Measurements from ENCODE around the gene STK11. TPM values are rescaled to one million over a fixed set of nuclear protein-coding genes. Genes with fewer than 3 reads are reported as not detected.
A peak's percentile ranks its signal among the peaks of the same experiment; 100 is the strongest.

Gene STK11
- total RNA-seq, 2 donors from 2014 or later, result 71.8 to 91.8 TPM

DNA sequence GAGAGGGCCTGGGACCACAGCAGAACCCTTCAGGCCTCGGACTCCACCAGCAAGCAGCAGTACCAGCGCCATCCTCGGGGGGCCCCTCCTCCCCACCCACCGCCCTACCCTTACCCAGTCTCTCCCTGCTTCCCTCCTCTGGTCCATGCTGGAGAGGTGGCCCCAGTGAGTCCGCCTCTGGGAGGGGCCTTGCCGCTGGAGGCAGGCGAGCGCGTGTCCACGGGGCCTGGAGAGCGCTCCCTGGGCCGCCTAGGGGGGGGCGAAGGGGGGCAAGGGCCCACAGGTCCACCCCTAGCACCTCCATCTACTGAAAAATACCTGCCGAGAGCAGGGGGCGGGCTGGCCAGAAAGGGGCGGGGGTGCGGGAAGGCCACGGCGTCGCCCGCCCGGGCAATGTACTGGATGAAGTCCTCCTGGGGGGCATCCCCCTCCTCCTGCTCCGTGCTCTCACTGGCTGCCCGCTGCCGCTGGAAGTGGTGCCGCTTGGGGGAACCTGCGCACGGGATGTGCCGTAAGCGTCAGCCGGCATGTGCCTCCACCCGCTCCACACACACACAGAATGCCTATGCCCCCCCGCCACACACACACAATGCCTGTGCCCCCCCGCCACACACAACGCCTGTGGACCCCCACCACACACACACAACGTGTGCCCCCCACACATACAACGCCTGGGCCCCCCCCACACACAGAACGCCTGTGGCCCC lies 25.4 kb downstream of the STK11 start:
- intact Hi-C loops (cut with DNase I, micrococcal nuclease), result no loop called here
- ATAC-seq (no peak), DNase-seq (no peak)

DNA sequence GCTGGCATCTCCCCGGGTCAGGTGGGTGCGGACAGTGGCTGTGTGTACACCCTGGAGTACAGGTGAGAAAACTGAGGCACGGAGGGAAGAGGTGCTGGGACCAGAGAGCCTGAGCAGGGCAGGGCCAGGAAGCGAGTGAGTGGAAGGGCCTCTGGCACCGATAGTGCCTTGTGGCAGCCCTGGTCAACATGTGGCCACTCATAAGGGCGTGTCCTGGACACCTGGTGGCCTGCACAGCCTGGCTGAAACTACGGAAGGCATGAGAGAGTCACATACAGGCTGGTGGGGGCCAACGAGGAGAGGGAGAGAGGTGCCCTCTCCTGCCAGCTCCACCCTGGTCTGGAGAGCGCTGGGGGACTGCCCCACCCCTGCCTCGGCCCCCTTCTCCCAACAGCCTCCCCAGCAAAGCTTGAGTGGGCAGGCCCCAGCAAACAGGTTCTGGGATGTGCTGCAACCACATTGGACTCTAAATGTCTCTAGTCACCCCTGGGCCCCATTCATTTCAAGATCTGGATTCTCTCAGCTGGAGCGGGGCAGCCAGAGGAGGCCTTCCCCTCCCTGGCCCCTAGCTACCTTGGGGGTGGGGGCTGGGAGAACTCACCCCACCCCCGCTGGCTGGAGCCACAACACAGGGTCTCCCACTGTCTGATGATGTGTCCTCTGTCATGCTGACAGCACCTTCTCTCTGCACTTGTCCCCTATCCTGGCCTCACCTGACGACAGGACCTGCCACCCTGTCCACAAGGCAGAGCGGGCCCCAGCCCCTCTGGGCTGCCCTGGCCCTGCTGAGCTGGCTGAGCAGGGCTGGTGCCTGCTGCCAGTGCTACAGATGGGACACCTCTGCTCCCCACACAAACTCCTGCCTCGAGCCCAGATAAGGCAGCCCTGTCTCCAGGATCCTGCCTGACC lies 26.4 kb downstream of the STK11 start:
- intact Hi-C loops (cut with DNase I, micrococcal nuclease), result no loop called here

DNA sequence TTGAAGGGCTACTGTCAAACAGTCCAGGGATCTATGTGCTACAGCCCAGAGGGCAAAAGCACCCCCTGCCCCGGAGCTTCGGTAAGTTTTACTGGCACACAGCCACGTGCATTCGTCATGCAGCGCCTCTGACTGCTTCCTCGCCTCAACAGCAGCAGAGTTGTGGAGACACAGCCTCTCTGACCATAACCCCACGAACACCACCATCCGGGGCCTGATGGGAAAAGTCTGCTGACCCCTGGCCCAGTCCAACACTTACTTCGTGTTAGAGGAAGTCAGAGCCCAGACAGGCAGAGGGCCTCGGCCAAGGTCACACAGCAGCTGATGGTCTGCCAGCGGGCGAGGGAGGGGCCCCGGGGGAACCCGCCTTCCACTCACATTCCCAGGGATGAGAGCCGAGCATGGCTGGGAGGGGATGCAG lies 27.1 kb downstream of the STK11 start:
- intact Hi-C loops (cut with DNase I, micrococcal nuclease), result no loop called here
- DNase-seq, result peak in 1 of 2 donors; percentile 49
- peak; percentile 33 for ATAC-seq

More for the DNA sequence above, 26.4 kb downstream of the STK11 start:
- ATAC-seq (peak; percentile 49), DNase-seq (no peak)

DNA sequence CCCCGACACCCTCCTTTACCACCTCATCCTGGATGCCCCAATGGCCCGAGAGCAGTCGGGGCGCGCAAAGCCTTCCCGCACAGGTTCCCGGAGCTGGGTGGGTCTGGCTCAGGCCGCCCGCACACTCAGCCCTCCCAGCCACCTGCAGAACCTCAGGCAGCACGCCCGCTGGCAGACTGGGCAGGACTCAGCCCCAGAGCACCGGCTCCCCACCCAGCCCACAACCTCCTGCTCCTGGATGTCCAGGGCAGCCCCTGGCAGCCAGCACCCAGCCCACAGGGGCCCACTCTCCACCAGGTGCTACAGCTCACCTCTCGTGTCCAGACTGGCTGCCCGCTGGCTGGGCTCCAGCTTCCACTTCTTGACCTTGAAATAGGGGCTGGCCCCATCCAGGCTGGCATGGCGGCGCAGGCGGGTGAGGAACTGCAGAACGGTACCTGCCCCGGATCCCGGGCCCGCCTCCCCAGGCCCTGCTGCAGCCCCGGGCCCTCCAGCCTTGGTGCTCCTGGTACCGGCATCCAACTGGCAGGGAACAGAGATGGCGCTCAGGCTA lies 27.6 kb downstream of the STK11 start:
- intact Hi-C loops (cut with DNase I, micrococcal nuclease), result no loop called here
- DNase-seq (no peak), ATAC-seq (peak; percentile 33)

- no peak for DNase-seq
- intact Hi-C loops (cut with DNase I, micrococcal nuclease), result no loop called here
- no peak for ATAC-seq
Measured at GRCh38 chr19:1234051-1234954, 28.7 kb downstream of the STK11 start.

DNA sequence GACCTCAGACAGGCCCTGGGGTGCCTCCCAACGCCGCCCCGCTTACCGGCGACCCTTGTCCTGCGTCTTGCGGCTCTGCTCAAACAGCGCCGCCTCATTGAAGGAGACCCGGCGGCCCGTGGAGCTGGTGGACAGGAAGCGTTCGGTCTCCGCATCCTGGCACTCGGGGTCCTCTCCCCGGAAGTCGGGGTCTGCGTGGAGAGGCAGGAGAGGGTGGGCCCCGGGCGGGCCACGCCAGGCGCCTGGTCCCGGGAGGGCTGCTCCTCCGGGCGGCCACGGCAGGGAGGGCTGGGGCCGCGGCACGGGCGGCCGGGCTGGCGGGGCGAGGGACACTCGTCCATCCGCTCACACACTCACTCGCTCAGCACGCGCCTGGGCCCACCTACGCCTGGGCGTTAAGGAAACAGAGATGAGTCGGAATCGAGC lies 29.4 kb downstream of the STK11 start:
- DNase-seq, result no peak
- intact Hi-C loops (cut with DNase I, micrococcal nuclease), result no loop called here
- no peak for ATAC-seq

DNA sequence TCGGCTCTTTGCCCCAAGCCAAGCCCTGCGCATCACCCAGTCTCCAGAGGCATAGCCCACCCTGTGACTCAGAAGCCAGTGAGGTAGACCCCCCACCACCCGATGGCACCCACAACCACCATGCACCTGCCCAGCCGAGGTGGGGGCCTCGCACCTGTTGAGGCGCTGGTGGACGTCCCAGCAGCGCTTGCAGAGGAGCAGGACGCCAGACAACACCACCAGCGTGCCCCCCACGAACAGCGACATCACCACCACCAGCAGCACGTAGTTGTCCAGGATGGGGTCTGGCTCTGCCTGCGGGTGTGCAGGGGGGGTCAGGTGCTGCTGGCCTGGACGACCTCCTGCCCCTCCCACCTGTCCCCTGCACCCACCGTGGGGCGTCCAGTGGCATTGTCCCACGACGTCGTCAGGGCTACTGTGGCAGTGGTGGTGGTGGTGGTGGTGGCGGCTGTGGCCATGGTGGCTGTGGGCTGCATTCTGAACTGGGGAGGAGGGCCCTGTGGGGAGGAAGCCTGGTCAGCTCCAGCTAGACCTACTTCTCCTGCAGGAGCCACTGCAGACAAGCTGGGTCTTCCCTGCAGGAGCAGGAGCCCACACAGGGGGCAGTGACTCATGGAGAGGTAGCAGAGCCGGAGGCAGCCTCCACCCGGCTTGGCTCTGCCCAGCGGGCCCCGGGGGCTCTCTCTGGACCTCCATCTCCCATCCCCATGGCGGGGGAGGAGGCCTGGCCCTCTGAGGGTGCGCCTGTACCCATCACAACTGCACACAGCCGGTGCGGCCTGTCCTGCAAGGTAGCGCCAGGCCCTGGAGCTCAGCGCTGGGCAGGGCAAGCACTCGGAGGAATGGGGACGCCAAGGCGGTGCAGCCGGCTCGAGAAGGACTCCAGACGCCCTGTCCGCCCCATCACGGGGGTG lies 30.3 kb downstream of the STK11 start:
- intact Hi-C loops (cut with DNase I, micrococcal nuclease), result no loop called here
- DNase-seq, result no peak
- ATAC-seq, result no peak

DNA sequence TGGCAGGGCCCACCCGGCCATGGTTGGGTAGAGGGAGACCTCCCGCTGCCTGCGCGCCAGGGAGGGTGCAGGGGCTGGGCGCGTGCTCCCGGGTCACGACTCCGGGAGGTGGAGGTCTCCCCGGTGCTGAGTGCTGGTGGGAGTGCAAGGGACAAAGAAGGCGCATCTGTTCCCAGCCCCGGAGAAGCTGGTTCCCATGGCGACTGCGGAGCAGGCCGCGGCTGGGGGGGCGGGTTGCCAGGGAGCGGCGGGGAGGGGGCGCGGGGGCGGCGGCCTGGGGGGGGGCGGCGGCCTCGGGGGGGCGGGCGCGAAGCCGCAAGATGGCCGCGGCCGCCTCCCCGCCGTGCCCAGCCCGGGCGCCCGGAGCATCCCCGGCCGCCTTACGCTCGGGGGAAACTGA lies 31.0 kb downstream of the STK11 start:
- DNase-seq (no peak), ATAC-seq (no peak)
- intact Hi-C loops (cut with DNase I, micrococcal nuclease), result no loop called here

DNA sequence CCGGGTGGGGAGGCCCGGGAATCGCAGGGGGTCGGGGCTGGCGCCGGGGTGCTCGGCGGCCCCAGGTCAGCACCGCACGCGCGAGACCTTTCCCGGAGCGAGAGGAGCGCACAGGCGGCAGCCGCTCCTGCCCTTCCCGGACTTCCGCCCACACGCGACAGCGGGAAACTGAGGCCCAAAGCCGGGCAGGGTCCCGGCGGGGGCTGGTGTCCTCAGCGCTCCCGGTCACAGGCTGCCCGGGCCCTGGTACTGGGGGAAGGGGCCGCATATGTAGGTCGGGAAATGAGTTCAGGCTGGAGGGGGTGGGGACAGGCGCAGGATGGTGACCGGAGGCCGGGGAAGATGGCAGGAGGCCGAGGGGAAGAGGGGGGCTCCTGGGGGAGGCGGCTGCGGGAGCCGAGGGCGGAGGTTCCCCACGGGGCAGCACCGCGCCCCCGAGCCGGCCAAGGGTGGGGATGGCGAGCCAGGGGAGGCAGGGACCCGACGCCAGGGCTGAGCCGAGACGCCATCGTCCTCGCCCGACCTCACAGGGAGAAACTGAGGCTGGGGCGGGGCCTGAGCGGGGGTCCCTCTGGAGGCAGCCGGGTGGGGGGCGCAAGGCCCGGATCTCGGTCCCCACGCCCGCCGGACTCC lies 31.6 kb downstream of the STK11 start:
- intact Hi-C loops (cut with DNase I, micrococcal nuclease), result no loop called here
- DNase-seq (no peak), ATAC-seq (no peak)

DNA sequence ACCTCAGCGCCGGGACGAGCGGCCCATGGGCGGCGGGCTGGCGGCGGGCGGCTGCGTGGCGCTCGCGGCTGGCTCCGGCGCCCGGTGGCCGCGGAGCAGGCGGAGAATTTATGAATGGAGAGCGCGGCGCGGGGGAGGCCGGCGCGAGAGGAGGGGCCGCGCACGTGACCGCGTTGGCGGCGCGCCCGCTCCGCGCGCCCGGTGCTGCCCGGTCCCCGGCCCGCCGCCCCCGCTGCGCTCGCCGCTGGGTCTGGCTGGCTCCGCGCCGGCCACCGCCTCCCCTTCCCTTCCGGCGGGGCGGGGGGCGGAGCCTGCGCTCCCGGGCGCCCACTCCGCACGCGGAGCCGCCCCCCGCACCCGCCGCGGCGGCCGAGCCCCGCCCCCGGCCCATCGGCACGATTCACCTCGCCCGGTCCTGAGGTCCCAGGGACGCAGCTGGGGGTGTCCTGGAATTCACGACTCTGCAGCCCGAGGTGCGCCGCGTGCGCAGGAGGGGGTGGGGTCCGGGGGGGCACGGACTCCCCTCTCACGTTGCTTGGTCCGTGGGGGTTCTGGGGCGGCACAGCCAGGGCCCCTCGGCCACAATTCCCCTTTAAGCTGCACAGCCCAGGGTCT lies 32.3 kb downstream of the STK11 start, which contains the start of gene CBARP:
CBARP (minus strand) TSS at position 252 of the 615 bp plus-strand sequence. CDS start 1,905 bp downstream, outside the sequence.
- intact Hi-C loops (cut with DNase I, micrococcal nuclease), result no loop called here
- ATAC-seq, result no peak
- DNase-seq, result peak in 1 of 2 donors; percentile 43

GRCh38 chr19:1238369-1239303 lies 33.1 kb downstream of the STK11 start:
- intact Hi-C loops (cut with DNase I, micrococcal nuclease), result no loop called here
- ATAC-seq, result no peak

GRCh38 chr19:1239420-1239795 lies 33.8 kb downstream of the STK11 start:
- no peak for DNase-seq
- ATAC-seq, result no peak
- intact Hi-C loops (cut with DNase I, micrococcal nuclease), result no loop called here

More at GRCh38 chr19:1238369-1239303, 33.1 kb downstream of the STK11 start:
- no peak for DNase-seq

DNA sequence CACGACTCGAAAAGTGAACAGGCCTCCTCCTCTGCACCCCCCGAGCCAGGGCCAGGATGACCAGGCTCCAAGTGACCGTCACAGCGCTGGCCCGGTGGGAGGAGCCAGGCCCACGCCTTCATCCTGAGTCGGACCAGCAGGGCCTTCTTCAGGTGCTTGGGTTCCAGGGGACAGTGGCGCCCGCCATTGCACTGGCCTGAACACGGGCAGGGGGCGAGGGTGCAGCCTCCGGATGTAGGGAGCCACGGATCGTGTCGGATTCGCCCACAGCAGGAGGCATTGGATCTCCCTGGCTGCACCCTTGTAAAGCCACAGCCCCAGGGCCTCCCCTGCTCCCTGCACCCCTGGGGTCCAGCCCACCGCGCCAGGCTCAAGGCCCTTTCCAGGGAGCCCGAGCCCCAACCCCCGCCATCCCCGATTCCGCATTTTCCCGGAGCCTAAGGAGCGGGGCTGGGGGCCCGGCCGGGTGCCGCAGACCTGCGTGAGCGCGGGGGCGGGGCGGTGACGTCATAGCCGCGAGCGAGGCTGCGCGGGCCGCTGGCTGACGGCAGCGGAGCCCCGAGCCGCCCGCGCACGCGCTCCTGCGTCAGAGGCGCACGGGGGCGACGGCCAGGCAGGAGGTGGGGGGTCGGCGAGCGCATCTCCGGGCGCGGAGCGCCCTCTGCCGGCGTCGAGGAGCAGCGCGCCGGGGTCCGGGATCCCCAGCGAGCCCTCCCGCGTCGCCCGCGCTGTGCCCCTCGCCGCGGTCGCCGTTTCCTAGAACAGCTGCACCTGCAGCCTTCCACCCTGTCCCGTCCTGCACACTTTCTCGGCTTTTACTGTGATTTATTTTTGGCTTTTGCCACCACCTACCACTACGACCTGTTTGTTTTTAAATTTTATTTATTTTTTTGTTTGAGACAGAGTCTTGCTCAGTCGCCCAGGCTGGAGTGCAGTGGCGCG lies 34.5 kb downstream of the STK11 start:
- ATAC-seq (peak; percentile 18), DNase-seq (peak; percentile 78 to 88)
- intact Hi-C loops (cut with DNase I, micrococcal nuclease), result no loop called here

- ATAC-seq (no peak), DNase-seq (peak in 1 of 2 donors; percentile 42)
- intact Hi-C loops (cut with DNase I, micrococcal nuclease), result no loop called here
Measured at GRCh38 chr19:1240925-1241324, 35.3 kb downstream of the STK11 start.
